GM18517 (cell line): Measurements from ENCODE around the gene DLEU7.
A peak's percentile ranks its signal among the peaks of the same experiment; 100 is the strongest.

Experiments
- ATAC-seq: cut with Tn5 transposase; IDR thresholded peaks from one replicate; pipeline ENCODE4 v1.9.1; 2021; ENCODE audit warnings: mild to moderate bottlenecking, moderate library complexity; ENCODE audit not compliant: unreplicated experiment

Gene DLEU7

GRCh38 chr13:50844084-50844875, 788 bp upstream of the DLEU7 start:
- ATAC-seq: no peak

DNA sequence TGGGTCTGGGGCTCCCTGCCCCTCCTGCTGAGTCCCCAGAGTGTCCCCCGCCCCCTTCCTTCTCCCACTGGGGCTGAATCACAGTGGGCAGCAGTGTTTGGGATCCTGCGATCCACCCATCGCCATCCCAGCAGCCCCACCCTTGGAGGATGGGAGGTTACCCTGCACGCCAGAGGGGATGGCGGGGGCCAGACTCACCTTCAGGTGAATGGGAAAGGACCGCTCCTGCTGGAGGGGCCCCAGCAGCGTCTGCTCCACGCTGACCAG, 569 bp downstream of the DLEU7 start:
- no peak for ATAC-seq

DNA sequence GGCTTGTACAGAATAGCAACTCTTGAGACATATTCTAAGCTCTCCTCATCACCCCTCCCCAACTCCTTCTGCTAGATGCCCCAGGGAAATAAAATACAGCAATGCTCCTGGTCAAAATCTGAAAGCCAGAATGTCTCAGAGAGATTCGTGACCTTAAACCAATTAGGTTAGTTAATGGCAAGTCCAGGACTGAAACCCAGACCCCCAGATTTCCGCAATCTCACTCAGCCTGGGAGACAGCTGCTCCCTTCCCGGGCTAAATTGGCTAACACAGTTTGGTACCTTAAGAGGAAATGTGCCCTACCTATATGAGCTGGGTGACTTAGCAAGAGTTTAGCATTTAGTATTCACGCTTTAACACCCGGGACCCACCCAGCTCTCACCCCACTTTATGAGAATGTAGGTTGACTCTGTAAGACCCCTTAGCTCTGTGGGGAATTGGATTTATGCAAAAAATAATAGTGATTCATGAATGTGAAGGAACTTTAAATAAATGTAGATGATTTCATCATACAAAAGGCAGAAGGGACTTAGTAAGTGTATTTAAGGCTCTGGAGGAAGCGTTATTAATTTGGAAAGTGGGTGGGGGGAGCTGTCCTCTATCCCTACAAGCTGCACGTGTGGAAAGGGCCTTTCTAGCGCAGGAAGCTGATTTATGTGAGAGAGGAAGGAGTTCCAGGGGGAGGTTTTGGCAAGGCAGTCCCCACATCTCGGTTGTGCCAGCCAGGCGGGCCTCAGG, 1.1 kb downstream of the DLEU7 start:
- no peak for ATAC-seq

DNA sequence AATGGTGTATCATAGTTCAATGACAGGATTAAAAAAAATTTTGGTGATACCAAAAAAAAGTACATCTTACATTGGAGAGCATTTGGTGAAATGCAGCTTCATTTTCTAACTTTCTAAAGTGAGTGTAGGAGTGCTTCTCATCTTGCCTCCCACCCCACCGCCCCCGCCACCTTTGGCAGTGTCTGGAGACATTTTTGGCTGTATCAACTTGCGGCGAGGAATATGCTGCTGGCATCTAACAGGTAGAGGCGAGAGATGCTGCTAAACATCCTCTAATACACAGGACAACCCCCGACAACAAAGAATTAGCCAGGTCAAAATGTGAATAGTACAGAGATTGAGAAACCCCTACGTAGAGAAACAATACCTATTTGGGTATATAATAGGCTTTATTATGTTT, 1.7 kb downstream of the DLEU7 start:
- ATAC-seq: no peak

- ATAC-seq: no peak
Measured at GRCh38 chr13:50840284-50840683, 3.2 kb downstream of the DLEU7 start.

DNA sequence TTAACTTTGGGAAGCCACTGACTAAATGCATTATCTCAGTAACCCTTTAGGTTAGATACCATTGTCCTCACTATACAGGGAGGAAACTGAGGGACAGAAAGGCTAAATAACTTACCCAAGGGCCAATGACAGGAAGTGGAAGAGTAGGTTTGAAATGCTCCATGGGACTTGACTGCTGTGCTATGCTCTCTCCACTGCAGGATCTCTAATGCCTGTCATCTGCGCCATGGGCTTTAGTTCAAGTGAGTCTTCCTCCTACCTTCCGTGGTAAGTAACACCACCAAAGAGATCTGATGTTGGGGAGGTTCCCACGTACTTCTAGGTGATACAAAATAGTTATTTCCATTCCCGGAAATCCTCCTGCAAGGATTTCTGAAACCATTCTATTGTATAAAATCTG, 3.7 kb downstream of the DLEU7 start:
- ATAC-seq: no peak

- no peak for ATAC-seq
Measured at GRCh38 chr13:50838701-50839100, 4.8 kb downstream of the DLEU7 start.

DNA sequence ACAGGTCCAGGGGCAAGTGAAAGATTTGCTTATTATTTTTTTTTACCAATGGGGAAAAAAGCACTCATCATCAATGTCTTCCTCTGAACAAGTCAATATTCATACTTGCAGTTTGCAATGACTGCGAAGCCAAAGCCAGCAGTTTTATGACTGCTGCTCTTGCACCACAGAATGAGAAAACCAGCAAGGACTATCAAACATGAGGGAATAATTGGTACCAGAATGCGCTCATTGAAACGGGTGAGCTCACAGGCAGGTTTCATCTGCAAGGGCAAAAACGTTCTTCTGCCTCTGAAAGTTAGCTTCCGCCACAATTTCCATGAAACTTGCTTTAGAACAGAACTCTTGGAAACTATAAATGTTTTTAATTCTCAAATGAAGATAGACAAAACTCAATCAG, 5.5 kb downstream of the DLEU7 start:
- no peak for ATAC-seq

DNA sequence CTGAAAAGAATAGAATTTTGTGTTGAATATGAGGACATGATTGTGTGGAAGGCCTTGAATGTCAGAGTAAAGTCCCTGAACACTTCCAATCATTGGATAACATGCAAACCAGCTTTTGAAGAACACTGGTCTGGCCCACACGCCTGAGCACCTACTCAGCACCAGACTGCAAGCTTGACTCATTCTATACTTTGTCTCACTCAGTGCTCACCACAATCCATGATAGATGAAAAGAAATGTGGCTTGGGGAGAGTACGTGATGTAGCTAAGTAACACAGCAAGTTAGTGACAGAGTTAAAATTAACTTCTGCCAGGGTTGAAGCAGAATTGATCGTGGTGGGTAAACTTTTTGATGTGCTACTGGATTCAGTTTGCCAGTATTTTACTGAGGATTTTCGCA, 12.0 kb downstream of the DLEU7 start:
- ATAC-seq: no peak

GRCh38 chr13:50829896-50830295, 13.6 kb downstream of the DLEU7 start:
- no peak for ATAC-seq

GRCh38 chr13:50829226-50829625, 14.3 kb downstream of the DLEU7 start:
- ATAC-seq: no peak

- ATAC-seq: no peak
Measured at GRCh38 chr13:50826035-50826434, 17.5 kb downstream of the DLEU7 start.

- no peak for ATAC-seq
Measured at GRCh38 chr13:50812242-50812641, 31.2 kb downstream of the DLEU7 start.

GRCh38 chr13:50810998-50811397, 32.5 kb downstream of the DLEU7 start:
- ATAC-seq: peak; percentile 93

- no peak for ATAC-seq
Measured at GRCh38 chr13:50810468-50810867, 33.0 kb downstream of the DLEU7 start.

- no peak for ATAC-seq
Measured at GRCh38 chr13:50809133-50810090, 34.1 kb downstream of the DLEU7 start.

DNA sequence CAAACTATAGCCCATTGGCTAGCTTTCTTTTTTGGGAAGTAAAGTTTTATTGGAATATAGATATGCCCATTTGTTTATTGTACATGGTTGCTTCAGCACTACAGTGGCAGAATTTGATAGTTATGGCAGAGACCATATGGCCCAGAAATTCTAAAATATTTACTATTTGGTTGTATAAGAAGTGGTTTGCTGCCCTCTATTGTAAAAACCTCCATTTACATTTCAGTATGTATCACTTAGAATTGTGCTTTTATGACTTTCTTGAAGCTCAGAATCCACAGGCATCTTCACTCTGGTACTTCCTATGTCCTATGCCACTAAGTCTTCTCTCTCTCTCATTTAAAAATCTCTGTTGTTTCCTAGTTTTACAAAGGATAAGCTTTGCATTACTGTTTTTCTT, 37.7 kb downstream of the DLEU7 start:
- no peak for ATAC-seq

DNA sequence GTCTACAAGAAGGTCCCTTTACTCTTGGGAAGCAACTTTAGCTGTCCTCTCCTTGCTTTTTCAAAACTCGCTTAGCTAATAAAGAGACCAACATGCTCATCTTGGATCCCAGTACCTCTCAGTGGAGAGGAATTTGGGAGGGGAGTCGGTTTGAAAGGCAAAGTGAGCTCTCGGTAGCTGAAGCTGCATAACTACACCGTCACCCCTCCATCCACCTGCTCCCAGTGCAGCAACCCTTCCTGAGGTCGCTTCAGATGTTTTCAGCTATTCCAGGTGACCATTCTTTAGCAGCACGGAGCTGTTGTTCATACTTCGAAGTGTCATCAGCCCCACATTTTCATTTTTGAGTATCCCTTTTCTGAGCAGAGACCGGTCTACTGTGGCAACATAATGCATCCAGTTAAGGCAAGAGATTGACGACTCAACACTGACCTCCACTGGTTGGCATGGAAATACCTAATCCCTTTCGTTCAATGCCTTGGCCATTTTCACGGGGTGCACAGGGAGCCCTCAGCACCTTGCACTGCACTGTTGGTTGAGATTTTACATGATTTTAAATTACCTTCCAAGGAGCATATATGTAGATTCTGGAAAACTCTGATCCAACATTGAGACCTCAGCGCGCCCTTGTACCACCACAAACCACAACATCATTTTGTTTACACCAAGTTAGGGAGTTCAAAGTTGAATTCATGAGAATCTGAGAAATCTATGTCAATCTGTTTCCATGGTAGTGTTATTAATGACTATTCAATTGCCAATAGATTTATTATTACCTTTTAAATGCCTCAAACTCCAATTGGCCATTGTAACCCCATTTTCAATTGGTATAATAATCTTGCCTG, 42.2 kb downstream of the DLEU7 start:
- ATAC-seq: peak; percentile 91

DNA sequence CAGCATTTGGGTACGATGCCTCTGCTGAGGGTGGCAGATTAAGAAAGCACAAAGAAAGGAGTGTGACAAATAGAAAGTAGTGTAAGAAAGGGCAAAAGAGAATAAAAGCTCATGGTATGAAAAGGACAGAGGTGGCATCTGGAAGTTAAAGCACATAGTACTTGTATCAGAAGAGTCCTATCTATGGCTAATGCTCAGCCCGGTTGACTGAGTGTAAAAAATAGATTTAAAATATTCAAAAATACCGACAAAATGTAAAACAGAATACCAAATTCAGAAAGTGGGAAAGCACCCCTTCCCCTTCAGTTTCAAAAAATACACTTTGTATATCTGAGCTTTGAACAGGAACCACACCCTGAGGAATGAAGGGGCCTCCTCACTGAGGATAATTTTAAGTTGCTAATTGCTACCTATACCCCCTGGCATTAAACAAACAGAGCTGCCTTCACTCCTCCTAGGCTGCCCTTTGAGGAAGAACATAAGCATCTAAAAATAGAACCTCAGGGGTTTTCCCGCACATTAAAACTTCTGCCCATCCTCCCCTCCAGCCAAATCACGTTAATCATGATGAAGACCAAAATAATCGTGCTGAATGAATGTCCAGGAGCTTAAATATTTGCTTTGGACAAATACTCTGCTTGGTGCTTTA, 43.3 kb downstream of the DLEU7 start:
- no peak for ATAC-seq

- no peak for ATAC-seq
Measured at GRCh38 chr13:50798923-50799322, 44.6 kb downstream of the DLEU7 start.
